Activated B cell treated with CpG ODN at 0.5 μM for 24 hours (primary cell): ENCODE data around the gene DERL2. TPM values are rescaled to one million over a fixed set of nuclear protein-coding genes. Genes with fewer than 3 reads are reported as not detected.

Experiments used
- ATAC-seq: fragments of 200-7000 bp; cut with Tn5 transposase; one replicate; pipeline ENCODE4 v1.10.0; 2021; ENCODE audit warnings: low read depth, mild to moderate bottlenecking, moderate library complexity
- CTCF ChIA-PET: fragments of 350-600 bp; sonication (Branson Sonifier 250); formaldehyde crosslinking; loops from one replicate; lab custom pipeline; 2021; ENCODE audit warnings: antibody characterized with exemption; lab: Charles Lee
- POLR2A ChIA-PET: fragments of 350-600 bp; sonication (Branson Sonifier 250); formaldehyde crosslinking; loops from one replicate; lab custom pipeline; 2021; ENCODE audit warnings: antibody characterized with exemption; lab: Charles Lee
- DNase-seq: peaks from one replicate; pipeline ENCODE4 v3.0.0; 2022
- H3K27ac Mint-ChIP-seq: one replicate; pipeline ENCODE4 v1.8.0; 2020; ENCODE audit warnings: mixed read lengths
- H3K27me3 Mint-ChIP-seq: one replicate; pipeline ENCODE4 v1.8.0; 2021; ENCODE audit warnings: mixed read lengths
- H3K36me3 Mint-ChIP-seq: one replicate; pipeline ENCODE4 v1.8.0; 2021; ENCODE audit warnings: low read depth, mixed read lengths
- H3K4me1 Mint-ChIP-seq: one replicate; pipeline ENCODE4 v1.8.0; 2021; ENCODE audit warnings: mixed read lengths
- H3K4me3 Mint-ChIP-seq: one replicate; pipeline ENCODE4 v1.8.0; 2020; ENCODE audit warnings: mild to moderate bottlenecking, mixed read lengths
- H3K9me3 Mint-ChIP-seq: one replicate; pipeline ENCODE4 v1.8.0; 2020; ENCODE audit warnings: mixed read lengths
- intact Hi-C: fragments of 100-400 bp; cut with micrococcal nuclease; formaldehyde crosslinking; loops from one replicate; pipeline ENCODE4 v1.15.1; 2024
- total RNA-seq: library from RNA; stranded (reverse); gene quantifications from 2 replicates; pipeline ENCODE4 v1.2.3, GENCODE V29; 2022
- TF ChIP-seq, protein P1 (sequence below): fragments of 200-600 bp; IDR thresholded peaks from one replicate; pipeline ENCODE4 v1.8.0; 2022; ENCODE audit warnings: antibody characterized with exemption, mild to moderate bottlenecking

Gene DERL2
- total RNA-seq, 1 donor from 2014 or later, result 76.8 TPM

DNA sequence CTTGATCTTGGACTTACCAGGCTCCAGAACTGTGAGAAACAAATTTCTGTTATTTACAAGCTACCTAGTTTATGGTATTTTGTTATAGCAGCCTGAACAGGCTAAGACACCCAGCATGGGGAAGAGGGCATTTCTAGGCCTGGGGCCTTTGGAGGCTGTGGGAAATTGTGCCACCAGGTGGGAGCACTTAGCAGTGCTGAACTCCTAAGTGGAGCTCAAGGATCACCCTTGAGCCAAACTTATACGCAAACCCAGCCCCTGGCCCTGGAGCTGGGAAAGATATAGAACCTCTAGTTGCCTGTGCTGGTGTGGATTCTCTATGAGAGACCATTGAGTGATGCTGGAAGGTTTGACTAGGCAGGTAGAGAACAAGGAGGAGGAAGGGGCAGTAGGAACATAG, 36.5 kb upstream of the DERL2 start:
- no peak for ATAC-seq
- H3K27me3 Mint-ChIP-seq, result no peaks in the 10 kb centered on the region
- TF ChIP-seq, protein P1, sequence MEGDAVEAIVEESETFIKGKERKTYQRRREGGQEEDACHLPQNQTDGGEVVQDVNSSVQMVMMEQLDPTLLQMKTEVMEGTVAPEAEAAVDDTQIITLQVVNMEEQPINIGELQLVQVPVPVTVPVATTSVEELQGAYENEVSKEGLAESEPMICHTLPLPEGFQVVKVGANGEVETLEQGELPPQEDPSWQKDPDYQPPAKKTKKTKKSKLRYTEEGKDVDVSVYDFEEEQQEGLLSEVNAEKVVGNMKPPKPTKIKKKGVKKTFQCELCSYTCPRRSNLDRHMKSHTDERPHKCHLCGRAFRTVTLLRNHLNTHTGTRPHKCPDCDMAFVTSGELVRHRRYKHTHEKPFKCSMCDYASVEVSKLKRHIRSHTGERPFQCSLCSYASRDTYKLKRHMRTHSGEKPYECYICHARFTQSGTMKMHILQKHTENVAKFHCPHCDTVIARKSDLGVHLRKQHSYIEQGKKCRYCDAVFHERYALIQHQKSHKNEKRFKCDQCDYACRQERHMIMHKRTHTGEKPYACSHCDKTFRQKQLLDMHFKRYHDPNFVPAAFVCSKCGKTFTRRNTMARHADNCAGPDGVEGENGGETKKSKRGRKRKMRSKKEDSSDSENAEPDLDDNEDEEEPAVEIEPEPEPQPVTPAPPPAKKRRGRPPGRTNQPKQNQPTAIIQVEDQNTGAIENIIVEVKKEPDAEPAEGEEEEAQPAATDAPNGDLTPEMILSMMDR, result no peak
- ChIA-PET CTCF (no interaction called here), POLR2A (no interaction called here)
- DNase-seq, result no peak
- no peak overlapping the region for H3K27ac Mint-ChIP-seq
- intact Hi-C loops, result no loop called here
- peaks cover 71% of the 10 kb centered on the region for H3K36me3 Mint-ChIP-seq
- no peaks in the 10 kb centered on the region for H3K4me1 Mint-ChIP-seq
- no peaks in the 10 kb centered on the region for H3K9me3 Mint-ChIP-seq
- no peak overlapping the region for H3K4me3 Mint-ChIP-seq

DNA sequence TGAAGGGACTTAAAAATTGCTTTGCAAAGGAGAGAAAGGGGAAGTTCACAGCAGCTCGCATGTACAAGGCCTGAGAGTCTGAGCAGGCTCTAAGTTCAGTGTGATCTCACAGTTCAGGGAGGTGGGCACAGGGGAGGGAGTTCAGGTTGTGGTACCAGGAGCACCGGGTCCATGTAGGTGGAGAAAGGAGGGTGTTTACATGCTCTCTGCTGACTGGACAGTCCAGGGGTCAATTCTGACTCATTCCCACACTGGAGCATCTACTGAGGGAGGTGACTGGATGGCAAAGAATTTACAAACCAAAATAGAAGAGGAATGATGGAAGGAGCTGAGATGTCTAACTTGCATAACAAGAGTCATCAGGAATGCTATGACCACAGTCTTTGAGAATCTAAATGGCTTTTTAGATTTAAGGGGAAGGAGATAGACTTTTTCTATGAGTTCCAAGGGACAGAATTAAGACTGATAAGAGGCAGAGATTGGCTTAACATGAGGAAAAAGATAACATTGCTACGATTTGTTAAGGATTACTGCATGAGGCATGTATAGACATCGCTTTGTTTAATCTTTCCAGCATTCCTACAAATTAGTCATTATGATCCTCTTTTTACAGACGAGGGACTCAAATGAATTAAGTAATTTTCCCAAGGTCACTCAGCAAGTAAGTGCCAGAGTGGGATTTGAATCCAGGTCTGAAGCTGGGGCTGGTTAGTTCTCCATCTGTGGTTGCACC, 30.2 kb upstream of the DERL2 start:
- TF ChIP-seq, protein P1, result no peak
- Mint-ChIP-seq H3K4me1 (peaks cover 15% of the 10 kb centered on the region), H3K27ac (peak overlapping the region; percentile 14), H3K9me3 (peaks cover 3% of the 10 kb centered on the region), H3K4me3 (no peak overlapping the region), H3K27me3 (no peaks in the 10 kb centered on the region), H3K36me3 (peaks cover 67% of the 10 kb centered on the region)
- POLR2A ChIA-PET, result no interaction called here
- intact Hi-C loops, result no loop called here
- CTCF ChIA-PET, result no interaction called here
- DNase-seq (no peak), ATAC-seq (no peak)

DNA sequence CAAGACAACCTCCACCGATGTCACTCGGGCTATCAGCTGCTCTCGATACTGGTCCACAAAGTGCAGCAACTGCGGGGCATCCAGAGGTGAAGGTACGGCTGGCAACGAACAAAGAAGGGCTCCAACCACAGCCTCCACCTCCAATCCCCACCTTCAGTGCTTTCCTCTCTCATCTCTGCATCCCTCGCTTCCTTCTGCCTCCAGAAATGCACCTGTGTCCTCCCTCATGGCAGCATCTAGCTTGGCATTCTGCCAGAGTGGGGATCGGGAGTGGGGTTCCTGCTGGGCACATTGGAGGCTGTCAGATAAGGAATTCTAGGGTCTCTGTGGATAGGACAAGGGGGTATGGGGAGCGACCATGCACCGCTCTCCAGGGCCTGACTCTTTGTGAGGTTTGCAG, 29.0 kb upstream of the DERL2 start:
- no peak for ATAC-seq
- Mint-ChIP-seq H3K27me3 (no peaks in the 10 kb centered on the region), H3K4me3 (no peak overlapping the region), H3K27ac (no peak overlapping the region), H3K36me3 (peaks cover 62% of the 10 kb centered on the region), H3K9me3 (peaks cover 3% of the 10 kb centered on the region), H3K4me1 (peaks cover 15% of the 10 kb centered on the region)
- POLR2A ChIA-PET, result no interaction called here
- CTCF ChIA-PET, result no interaction called here
- intact Hi-C loops, result no loop called here
- TF ChIP-seq, protein P1, result no peak
- no peak for DNase-seq

DNA sequence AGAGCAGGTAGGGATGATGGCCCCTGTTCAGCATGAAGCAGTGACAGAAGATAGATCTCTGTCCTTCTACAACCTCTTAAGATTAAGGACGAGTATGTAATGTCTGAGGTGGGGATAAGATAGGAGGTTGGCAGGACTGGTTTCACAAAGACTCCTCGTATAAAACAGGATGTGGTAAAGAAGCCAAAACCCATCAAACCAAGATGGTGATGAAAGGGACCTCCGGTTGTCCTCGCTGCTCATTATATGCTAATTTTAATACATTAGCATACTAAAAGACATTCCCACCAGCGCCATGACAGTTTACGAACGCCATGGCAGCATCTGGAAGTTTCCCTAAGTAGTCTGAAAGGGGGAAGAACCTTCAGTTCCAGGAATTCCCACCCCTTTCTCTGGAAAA, 27.6 kb upstream of the DERL2 start:
- intact Hi-C loops, result no loop called here
- DNase-seq (no peak), ATAC-seq (no peak)
- Mint-ChIP-seq H3K4me1 (peaks cover 15% of the 10 kb centered on the region), H3K36me3 (peaks cover 72% of the 10 kb centered on the region), H3K27ac (no peak overlapping the region), H3K4me3 (no peak overlapping the region), H3K27me3 (no peaks in the 10 kb centered on the region), H3K9me3 (peaks cover 3% of the 10 kb centered on the region)
- TF ChIP-seq, protein P1, result no peak
- ChIA-PET CTCF (no interaction called here), POLR2A (no interaction called here)

DNA sequence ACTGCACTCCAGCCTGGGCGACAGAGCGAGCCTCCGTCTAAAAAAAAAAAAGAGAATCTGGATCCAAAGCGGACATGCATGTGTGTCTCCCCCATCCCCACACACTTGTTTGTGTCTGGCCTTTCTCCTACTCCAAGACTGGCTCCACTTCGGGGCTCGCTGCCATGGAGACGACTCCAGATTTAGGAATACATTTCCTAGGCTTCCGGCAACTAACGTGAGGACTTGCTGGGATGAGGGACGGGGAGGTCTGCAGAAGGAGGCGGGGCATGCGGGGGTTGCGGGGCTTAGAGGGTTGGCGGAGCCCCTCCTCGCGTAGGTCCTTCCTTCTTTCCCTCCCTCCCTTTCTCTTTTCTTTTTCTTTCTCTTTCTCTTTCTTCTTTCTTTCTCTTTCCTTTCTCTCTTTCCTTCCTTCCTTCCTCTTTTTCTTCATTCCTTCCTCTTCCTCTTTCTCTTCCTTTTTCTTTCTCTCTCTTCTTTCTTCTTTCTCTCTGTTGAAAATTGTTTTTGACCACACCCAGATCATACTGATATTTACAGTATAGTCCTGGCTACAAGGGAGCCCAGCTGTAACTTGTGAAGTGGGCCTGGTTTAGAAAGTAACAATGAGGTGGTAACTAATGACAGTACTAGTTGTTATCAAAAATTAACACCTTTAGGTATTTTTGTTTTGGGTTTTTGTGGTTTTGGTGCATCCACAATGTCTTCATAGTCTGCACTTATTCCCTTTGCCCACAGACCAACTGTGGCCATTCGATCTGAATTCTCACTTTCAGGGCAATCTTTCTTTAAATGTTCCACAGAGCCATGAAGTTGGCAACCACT, 25.6 kb upstream of the DERL2 start:
- ChIA-PET CTCF (no interaction called here), POLR2A (interaction anchor here (0.9 kb wide), 1 partner anchor 16 kb away, joined by 3 read pairs; no protein-coding TSS in a partner anchor)
- Mint-ChIP-seq H3K27me3 (no peaks in the 10 kb centered on the region), H3K27ac (peak overlapping the region; percentile 61), H3K9me3 (peaks cover 3% of the 10 kb centered on the region), H3K4me1 (peaks cover 15% of the 10 kb centered on the region), H3K36me3 (peaks cover 65% of the 10 kb centered on the region), H3K4me3 (no peak overlapping the region)
- ATAC-seq (no peak), DNase-seq (no peak)
- intact Hi-C loops, result no loop called here
- TF ChIP-seq, protein P1, result no peak
